GM19351 (cell line): ENCODE results near the gene PAXIP1.
A peak's percentile ranks its signal among the peaks of the same experiment; 100 is the strongest.

Experiments used
- ATAC-seq: cut with Tn5 transposase; IDR thresholded peaks from one replicate; pipeline ENCODE4 v1.9.1; 2021; ENCODE audit warnings: mild to moderate bottlenecking, moderate library complexity; ENCODE audit not compliant: unreplicated experiment

Gene PAXIP1

DNA sequence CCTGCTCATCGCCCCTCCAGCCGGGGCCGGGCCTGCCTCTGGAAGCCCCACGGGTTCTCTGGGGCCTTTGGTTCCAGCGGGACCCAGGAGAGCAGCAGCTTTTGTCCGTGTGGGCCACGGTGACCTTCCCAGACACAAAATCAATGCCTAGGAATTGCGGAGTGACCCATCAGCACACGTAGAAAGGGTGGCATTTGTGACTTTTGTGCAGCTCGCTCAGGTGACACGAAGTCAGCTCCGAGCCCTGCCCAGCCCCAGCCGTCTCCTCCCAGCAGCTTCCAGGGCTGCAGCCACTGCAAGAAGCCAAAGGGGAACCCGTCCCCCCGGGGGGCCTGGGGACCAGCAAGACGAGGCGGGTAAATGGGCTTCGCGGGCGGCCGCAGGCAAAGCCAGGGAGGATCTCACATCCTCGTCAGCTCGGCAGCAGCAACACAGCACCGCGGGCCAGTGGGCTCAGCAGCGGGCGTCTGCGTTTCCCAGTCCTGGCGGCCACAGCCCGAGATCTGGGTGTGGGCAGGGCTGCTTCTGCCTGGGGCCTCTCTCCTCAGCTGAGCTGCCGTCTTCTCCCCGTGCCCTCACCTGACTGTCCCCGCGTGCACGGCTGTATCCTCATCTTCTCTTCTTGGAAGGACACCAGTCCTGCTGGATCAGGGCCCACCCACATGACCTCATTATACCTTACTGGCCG is 88.5 kb downstream of the PAXIP1 start:
- no peak for ATAC-seq

- peak; percentile 98 for ATAC-seq
These were observed 89.2 kb downstream of the PAXIP1 start for GRCh38 chr7:154913638-154914307.

DNA sequence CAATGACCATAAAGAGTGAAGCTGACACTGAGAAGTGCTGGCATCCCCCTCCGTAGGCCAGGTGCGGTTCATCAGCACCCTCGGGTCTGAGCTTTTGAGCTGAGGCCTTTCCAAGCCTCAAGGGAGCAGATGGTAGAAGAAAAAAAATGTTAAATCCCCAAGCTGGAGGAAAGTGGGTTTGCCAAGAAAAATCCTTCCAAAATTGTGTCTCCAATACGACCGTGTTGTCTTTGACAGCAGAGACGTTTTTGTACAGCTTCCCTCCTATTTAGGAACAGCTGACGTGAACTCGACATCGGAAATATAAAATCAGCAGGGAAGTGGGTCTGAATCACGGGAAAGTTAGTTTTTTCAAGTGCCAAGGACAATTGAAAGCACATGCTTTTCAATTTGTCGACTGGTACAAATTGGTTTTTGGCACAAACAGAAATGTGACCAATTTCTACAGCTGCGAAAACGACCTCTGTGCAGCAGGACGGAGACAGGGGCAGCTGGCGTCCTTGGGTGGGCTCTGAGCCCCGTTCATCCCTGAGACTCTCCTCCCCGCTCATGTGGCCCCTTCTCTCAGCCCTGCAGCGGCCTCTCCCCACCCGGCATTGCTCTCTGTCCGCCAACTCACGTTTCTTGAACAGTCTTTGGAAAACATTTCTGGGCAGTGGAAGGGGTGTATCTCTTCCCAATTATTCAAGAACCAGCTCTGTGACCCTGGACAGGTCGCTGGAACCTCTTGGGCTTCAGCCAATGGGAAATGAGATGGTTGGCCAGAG is 89.9 kb downstream of the PAXIP1 start:
- no peak for ATAC-seq

- ATAC-seq = no peak
These were observed 91.0 kb downstream of the PAXIP1 start for GRCh38 chr7:154911862-154912455.

DNA sequence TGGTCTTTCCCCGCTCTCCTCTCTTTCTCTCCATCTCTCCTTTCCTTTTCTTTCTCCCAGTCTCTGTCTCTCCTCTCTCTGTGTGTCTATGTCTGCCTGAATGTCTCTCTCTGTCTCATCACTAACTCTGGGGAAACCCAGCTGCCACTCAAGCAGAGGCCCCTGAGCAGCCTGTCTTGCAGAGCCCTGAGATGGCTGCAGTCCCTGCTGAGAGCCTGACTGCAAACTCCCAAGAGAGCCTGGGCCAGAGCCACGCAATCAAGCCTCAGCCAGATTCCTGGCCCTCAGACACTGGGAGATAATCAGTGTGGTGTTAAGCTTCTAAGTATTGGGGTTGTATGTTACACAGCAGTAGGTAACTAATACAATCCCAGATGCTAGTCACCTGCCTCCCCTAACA is 91.5 kb downstream of the PAXIP1 start:
- no peak for ATAC-seq

DNA sequence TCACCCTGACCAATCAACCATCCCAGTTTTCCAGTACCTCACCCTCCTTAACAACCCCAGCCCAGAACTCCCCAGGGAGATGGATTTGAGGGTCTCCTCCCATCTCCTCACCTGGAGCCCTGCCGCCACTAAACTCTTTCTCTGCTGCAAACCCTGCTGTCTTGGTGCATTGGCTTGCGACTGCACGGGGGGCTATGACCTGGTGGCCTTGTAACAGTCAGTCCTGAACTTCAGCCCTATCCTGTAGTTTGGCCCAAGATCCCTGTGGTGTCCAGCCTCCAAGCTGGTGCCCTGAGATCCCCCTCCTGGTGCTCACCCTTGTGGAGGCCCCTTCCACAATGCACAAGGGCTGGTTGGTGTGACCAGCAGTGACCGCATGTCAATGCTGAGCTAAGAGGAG is 91.9 kb downstream of the PAXIP1 start:
- no peak for ATAC-seq

GRCh38 chr7:154910125-154910524 is 92.8 kb downstream of the PAXIP1 start:
- ATAC-seq = no peak

GRCh38 chr7:154909241-154910105 is 93.5 kb downstream of the PAXIP1 start:
- no peak for ATAC-seq

- no peak for ATAC-seq
These were observed 95.0 kb downstream of the PAXIP1 start for GRCh38 chr7:154907651-154908620.

- no peak for ATAC-seq
These were observed 96.1 kb downstream of the PAXIP1 start for GRCh38 chr7:154906736-154907355.

GRCh38 chr7:154906201-154906600 is 96.7 kb downstream of the PAXIP1 start:
- no peak for ATAC-seq

GRCh38 chr7:154905615-154906014 is 97.3 kb downstream of the PAXIP1 start:
- no peak for ATAC-seq

DNA sequence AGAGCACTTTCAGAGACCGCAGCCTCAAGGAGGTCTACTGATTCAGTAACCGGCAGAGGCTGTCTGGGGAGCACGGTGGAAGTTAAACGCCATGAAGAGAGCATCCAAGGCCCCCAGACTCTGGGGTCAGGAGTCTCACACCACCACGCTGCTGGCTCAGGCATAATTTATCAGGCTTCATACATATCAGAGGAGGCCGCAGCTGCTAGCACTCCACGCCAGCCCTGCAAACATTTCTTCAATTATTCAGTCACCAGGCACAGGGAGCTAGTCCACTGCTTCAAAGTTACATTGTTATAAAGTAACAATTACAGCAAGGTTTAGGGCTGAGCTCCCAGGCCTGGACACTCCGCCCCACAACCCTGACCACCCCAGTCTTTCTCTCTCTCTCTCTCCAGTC is 97.8 kb downstream of the PAXIP1 start:
- ATAC-seq = no peak

DNA sequence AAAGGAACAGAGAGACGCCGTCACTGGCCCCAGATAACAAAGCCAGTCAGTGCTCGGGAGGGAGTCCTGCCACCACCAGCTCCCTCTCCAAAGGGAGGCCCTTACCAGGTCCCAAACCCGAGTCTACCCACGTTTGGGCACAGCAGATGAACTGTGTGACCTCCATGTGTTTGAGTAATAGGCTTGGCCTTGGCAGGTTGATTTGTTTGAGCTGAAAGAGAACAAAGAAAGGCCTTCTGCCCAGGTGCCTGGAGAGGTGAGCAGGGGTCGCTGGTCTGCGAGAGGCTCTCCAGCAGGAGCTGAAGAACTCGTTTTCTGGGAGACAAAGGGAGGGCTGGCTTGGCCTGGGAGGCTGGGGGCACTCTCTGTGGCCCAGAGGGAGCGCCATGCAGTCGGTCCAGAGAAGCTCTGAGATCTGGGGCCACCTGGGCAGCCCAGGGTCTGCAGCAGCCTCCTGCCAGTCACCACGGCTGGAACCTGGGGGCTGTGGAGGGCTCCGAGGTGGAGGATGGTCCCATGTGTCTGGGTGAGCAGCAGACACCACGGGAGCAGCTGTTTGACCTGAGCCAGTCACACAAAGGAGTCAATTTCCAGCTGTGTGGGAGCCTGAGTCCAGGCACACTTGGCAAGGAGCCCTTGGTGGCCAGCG is 99.7 kb downstream of the PAXIP1 start:
- no peak for ATAC-seq

GRCh38 chr7:154902600-154903082 is 100.3 kb downstream of the PAXIP1 start:
- ATAC-seq = no peak

- no peak for ATAC-seq
These were observed 103.1 kb downstream of the PAXIP1 start for GRCh38 chr7:154899862-154900261.

- ATAC-seq = no peak
These were observed 103.7 kb downstream of the PAXIP1 start for GRCh38 chr7:154898973-154899855.
